ENCODE results near the gene SLC30A2.

Gene SLC30A2

DNA sequence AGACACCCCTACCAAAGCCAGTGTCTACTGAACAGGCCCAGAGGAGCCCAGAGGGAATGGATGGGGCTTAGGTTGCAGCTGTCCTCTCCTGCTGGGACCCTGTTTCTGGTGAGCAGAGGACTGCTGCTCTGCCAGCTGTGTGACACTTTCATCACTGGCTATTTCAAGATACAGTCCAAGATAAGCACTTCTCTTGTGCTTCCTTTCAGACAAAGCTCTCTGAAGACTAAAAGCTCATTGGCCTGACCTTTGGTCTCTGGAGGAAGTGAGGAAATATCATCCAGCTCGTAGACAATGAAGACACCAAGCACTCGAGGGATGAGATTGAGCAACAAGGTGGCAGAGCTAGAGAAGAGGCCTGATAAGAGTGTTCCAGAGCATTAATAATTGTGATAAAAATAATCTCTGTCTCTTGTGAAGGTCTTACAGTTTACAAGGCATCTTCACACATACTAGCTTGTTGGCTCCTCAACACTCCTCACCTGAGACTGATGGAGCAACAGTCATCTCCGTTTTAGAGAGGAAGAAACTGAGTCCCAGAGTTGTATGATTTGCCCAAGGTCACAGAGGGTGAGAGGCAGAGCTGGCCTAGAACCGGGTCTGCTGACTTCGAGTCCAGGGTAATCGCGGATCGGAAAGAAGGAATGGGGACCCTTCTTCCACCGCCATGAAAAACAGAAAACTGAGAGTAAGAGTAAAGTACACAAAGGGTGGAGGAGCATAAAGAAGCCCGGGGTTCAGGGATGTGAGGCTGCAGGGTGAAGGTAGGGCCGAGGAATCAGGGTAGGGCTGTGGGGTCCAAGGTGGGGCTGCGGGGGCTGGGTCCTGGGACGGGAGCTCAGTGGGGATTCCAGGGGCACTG, 48.7 kb downstream of the SLC30A2 start:
- no peak for TF ChIP-seq ZFP69B (tag by site-specific recombination; IDR thresholded peaks at IDR 0.05)
- TF ChIP-seq ZBTB17 (tag by site-specific recombination; IDR thresholded peaks at IDR 0.05), result peak; percentile 89
- peak; percentile 40; the same call in 1 of the 2 replicates for TF ChIP-seq SCRT2 (tag by site-specific recombination; IDR thresholded peaks at IDR 0.05)
- TF ChIP-seq ZNF202 (tag by site-specific recombination; IDR thresholded peaks at IDR 0.05; ENCODE audit: borderline replicate concordance), result no peak
- peak; percentile 47; the same call in 1 of the 2 replicates for TF ChIP-seq PRDM1 (tag by site-specific recombination; IDR thresholded peaks at IDR 0.05)
- TF ChIP-seq ZIC2 (tag by site-specific recombination; IDR thresholded peaks at IDR 0.05), result peak; percentile 60
- peak; percentile 10 for TF ChIP-seq PATZ1 (tag by site-specific recombination; IDR thresholded peaks at IDR 0.05)
- POLR2A ChIA-PET, result interaction anchor here (0.5 to 1.7 kb wide), 13 partner anchors 9 to 1236 kb away, joined by 3 to 30 read pairs (median 4); partner anchors contain the start of gene MTFR1L
- Histone ChIP-seq H3K4me1 (ENCODE audit: control insufficient read depth, insufficient read depth, low read length) (no peaks in the 10 kb centered on the region), H3K27ac (ENCODE audit: extremely low read depth, low read depth, low read length) (peak overlapping the region; percentile 4; the same call in 1 of the 2 replicates), H3K36me3 (ENCODE audit: control insufficient read depth in 2 of 2, insufficient read depth in 1 of 2, low read length in 2 of 2) (no peaks in the 10 kb centered on the region), H3K9me3 (ENCODE audit: control insufficient read depth, insufficient read depth, low read depth, low read length) (no peaks in the 10 kb centered on the region), H3K4me3 (ENCODE audit: low read depth, low read length) (peak overlapping the region; percentile 62)
- CTCF ChIA-PET, result interaction anchor here (0.6 to 5.3 kb wide), 24 partner anchors 9 to 440 kb away, joined by 3 to 86 read pairs (median 3); no protein-coding TSS in a partner anchor

- POLR2A ChIA-PET, result interaction anchor here (1.4 to 2.1 kb wide), 2 partner anchors 89 to 99 kb away, joined by 5 read pairs; partner anchors contain the start of gene STMN1
- no peaks in the 10 kb centered on the region for H3K9me3 ChIP-seq (ENCODE audit: control insufficient read depth, insufficient read depth, low read depth, low read length)
- TF ChIP-seq ZFHX2 (tag by site-specific recombination; conservative IDR thresholded peaks at IDR 0.05) (no peak), BCL11A (tag by site-specific recombination; IDR thresholded peaks at IDR 0.05; ENCODE audit: low read depth) (no peak), ZFP37 (tag by site-specific recombination; IDR thresholded peaks at IDR 0.05) (no peak), ZNF596 (tag by site-specific recombination; IDR thresholded peaks at IDR 0.05) (no peak), ZNF747 (tag by site-specific recombination; IDR thresholded peaks at IDR 0.05) (no peak)
- TF ChIP-seq, protein P1, sequence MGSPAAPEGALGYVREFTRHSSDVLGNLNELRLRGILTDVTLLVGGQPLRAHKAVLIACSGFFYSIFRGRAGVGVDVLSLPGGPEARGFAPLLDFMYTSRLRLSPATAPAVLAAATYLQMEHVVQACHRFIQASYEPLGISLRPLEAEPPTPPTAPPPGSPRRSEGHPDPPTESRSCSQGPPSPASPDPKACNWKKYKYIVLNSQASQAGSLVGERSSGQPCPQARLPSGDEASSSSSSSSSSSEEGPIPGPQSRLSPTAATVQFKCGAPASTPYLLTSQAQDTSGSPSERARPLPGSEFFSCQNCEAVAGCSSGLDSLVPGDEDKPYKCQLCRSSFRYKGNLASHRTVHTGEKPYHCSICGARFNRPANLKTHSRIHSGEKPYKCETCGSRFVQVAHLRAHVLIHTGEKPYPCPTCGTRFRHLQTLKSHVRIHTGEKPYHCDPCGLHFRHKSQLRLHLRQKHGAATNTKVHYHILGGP (tag by site-specific recombination; IDR thresholded peaks at IDR 0.05), result no peak
- H3K36me3 ChIP-seq (ENCODE audit: control insufficient read depth in 2 of 2, insufficient read depth in 1 of 2, low read length in 2 of 2), result peaks cover 0 to 3% of the 10 kb centered on the region in 2 experiments; a peak in 1 of 3 replicates
- no peaks in the 10 kb centered on the region for H3K4me1 ChIP-seq (ENCODE audit: control insufficient read depth, insufficient read depth, low read length)
- H3K27ac ChIP-seq (ENCODE audit: extremely low read depth, low read depth, low read length), result no peak overlapping the region
- CTCF ChIA-PET, result interaction anchor here (0.6 to 5.3 kb wide), 2 partner anchors 28 to 98 kb away, joined by 3 to 86 read pairs; no protein-coding TSS in a partner anchor
- H3K4me3 ChIP-seq (ENCODE audit: low read depth, low read length), result no peak overlapping the region
Observed at GRCh38 chr1:25994402-25995150, 51.3 kb downstream of the SLC30A2 start.

- no peaks in the 10 kb centered on the region for H3K9me3 ChIP-seq (ENCODE audit: control insufficient read depth, insufficient read depth, low read depth, low read length)
- no peak overlapping the region for H3K4me3 ChIP-seq (ENCODE audit: low read depth, low read length)
- 0 out of 2 replicates have a peak, but pooled peaks have one; percentile 10 for TF ChIP-seq PRDM1 (tag by site-specific recombination; IDR thresholded peaks at IDR 0.05)
- TF ChIP-seq, protein P2, sequence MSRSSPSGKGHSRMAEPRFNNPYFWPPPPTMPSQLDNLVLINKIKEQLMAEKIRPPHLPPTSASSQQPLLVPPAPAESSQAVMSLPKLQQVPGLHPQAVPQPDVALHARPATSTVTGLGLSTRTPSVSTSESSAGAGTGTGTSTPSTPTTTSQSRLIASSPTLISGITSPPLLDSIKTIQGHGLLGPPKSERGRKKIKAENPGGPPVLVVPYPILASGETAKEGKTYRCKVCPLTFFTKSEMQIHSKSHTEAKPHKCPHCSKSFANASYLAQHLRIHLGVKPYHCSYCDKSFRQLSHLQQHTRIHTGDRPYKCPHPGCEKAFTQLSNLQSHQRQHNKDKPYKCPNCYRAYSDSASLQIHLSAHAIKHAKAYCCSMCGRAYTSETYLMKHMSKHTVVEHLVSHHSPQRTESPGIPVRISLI (tag by site-specific recombination; IDR thresholded peaks at IDR 0.05), result no peak
- TF ChIP-seq ZNF555 (tag by site-specific recombination; conservative IDR thresholded peaks at IDR 0.05), result no peak
- H3K36me3 ChIP-seq (ENCODE audit: control insufficient read depth in 2 of 2, insufficient read depth in 1 of 2, low read length in 2 of 2), result peaks cover 0 to 6% of the 10 kb centered on the region in 2 experiments; a peak in 1 of 3 replicates
- H3K4me1 ChIP-seq (ENCODE audit: control insufficient read depth, insufficient read depth, low read length), result no peaks in the 10 kb centered on the region
- H3K27ac ChIP-seq (ENCODE audit: extremely low read depth, low read depth, low read length), result no peak overlapping the region
- ChIA-PET CTCF (interaction anchor here (0.6 to 5.3 kb wide), 4 partner anchors 9 to 195 kb away, joined by 3 to 86 read pairs (median 4); no protein-coding TSS in a partner anchor), POLR2A (interaction anchor here (1.4 to 2.1 kb wide), 2 partner anchors 88 to 98 kb away, joined by 5 read pairs; partner anchors contain the start of gene STMN1)
Observed at GRCh38 chr1:25993197-25993951, 52.5 kb downstream of the SLC30A2 start.
